ENCODE data around the gene CPSF3. TPM values are rescaled to one million over a fixed set of nuclear protein-coding genes. Genes with fewer than 3 reads are reported as not detected.

Gene CPSF3
- total RNA-seq, 5 donors from 2014 or later (not counting 1 experiment from before 2014, with no cell fraction given) = 16.0 to 25.1 (median 21.3) TPM

- ChIA-PET POLR2A (interaction anchor here in 1 of 2 donors (0.7 kb wide), 2 partner anchors 76 to 138 kb away, joined by 4 to 5 read pairs; no protein-coding TSS in a partner anchor), CTCF (no interaction called here)
- H3K27me3 Mint-ChIP-seq = peaks cover 5 to 7% of the 10 kb centered on the region in 2 donors
- H3K36me3 Mint-ChIP-seq = no peaks in the 10 kb centered on the region
- no peak overlapping the region for H3K27ac ChIP-seq (ENCODE audit: low read length)
- H3K9me3 Mint-ChIP-seq = no peaks in the 10 kb centered on the region
- H3K9me3 ChIP-seq = no peaks in the 10 kb centered on the region
- peaks cover 0 to 2% of the 10 kb centered on the region in 2 experiments for H3K27me3 ChIP-seq (replicated peaks in 1 of 2; ENCODE audit: control insufficient read depth in 2 of 2, extremely low read depth in 1 of 2, insufficient read depth in 2 of 2, low read length in 1 of 2)
- no peak overlapping the region for H3K4me3 ChIP-seq (ENCODE audit: control insufficient read depth in 1 of 2, extremely low read depth in 1 of 2, low read length in 1 of 2)
- no peaks in the 10 kb centered on the region for H3K4me1 ChIP-seq (ENCODE audit: control insufficient read depth in 1 of 2, extremely low read depth in 1 of 2, insufficient read depth in 2 of 2, low read length in 2 of 2)
- ATAC-seq (replicated peaks in 1 of 4) (no peak), DNase-seq (no peak)
- WGBS (ENCODE audit: insufficient coverage) = no CpG with 5 or more reads among the region's 5 CpGs
- H3K4me3 Mint-ChIP-seq = no peak overlapping the region
- H3K27ac Mint-ChIP-seq = no peak overlapping the region
- no peaks in the 10 kb centered on the region for H3K36me3 ChIP-seq (ENCODE audit: control insufficient read depth in 2 of 2, extremely low read depth in 1 of 2, insufficient read depth in 1 of 2, low read length in 1 of 2)
- no peaks in the 10 kb centered on the region for H3K4me1 Mint-ChIP-seq
Observed at GRCh38 chr2:9379391-9379755, 44.1 kb upstream of the CPSF3 start.

GRCh38 chr2:9380702-9381628, 42.5 kb upstream of the CPSF3 start:
- Histone ChIP-seq H3K27ac (ENCODE audit: low read length) (no peak overlapping the region), H3K9me3 (no peaks in the 10 kb centered on the region), H3K4me3 (ENCODE audit: control insufficient read depth in 1 of 2, extremely low read depth in 1 of 2, low read length in 1 of 2) (no peak overlapping the region), H3K4me1 (ENCODE audit: control insufficient read depth in 1 of 2, extremely low read depth in 1 of 2, insufficient read depth in 2 of 2, low read length in 2 of 2) (no peaks in the 10 kb centered on the region), H3K27me3 (replicated peaks in 1 of 2; ENCODE audit: control insufficient read depth in 2 of 2, extremely low read depth in 1 of 2, insufficient read depth in 2 of 2, low read length in 1 of 2) (peaks cover 0 to 7% of the 10 kb centered on the region in 2 experiments), H3K36me3 (ENCODE audit: control insufficient read depth in 2 of 2, extremely low read depth in 1 of 2, insufficient read depth in 1 of 2, low read length in 1 of 2) (no peaks in the 10 kb centered on the region)
- no peaks in the 10 kb centered on the region for H3K36me3 Mint-ChIP-seq
- H3K4me1 Mint-ChIP-seq = no peaks in the 10 kb centered on the region
- no peaks in the 10 kb centered on the region for H3K9me3 Mint-ChIP-seq
- ChIA-PET CTCF (interaction anchor here in 1 of 2 donors (0.8 kb wide), 1 partner anchor 489 kb away, joined by 3 read pairs; no protein-coding TSS in a partner anchor), POLR2A (no interaction called here)
- ATAC-seq (replicated peaks in 1 of 4) (no peak), DNase-seq (no peak)
- H3K4me3 Mint-ChIP-seq = no peak overlapping the region
- WGBS (ENCODE audit: insufficient coverage) = 85% methylated on average over 12 of the region's 18 CpGs
- H3K27me3 Mint-ChIP-seq = peaks cover 5 to 7% of the 10 kb centered on the region in 2 donors
- H3K27ac Mint-ChIP-seq = no peak overlapping the region

GRCh38 chr2:9382604-9383235, 40.7 kb upstream of the CPSF3 start:
- Mint-ChIP-seq H3K4me3 (no peak overlapping the region), H3K27me3 (peaks cover 0 to 5% of the 10 kb centered on the region in 2 donors), H3K36me3 (no peaks in the 10 kb centered on the region), H3K9me3 (no peaks in the 10 kb centered on the region), H3K4me1 (no peaks in the 10 kb centered on the region), H3K27ac (no peak overlapping the region)
- ChIA-PET CTCF (no interaction called here), POLR2A (no interaction called here)
- Histone ChIP-seq H3K9me3 (no peaks in the 10 kb centered on the region), H3K4me1 (ENCODE audit: control insufficient read depth in 1 of 2, extremely low read depth in 1 of 2, insufficient read depth in 2 of 2, low read length in 2 of 2) (no peaks in the 10 kb centered on the region), H3K4me3 (ENCODE audit: control insufficient read depth in 1 of 2, extremely low read depth in 1 of 2, low read length in 1 of 2) (no peak overlapping the region), H3K27me3 (replicated peaks in 1 of 2; ENCODE audit: control insufficient read depth in 2 of 2, extremely low read depth in 1 of 2, insufficient read depth in 2 of 2, low read length in 1 of 2) (peaks cover 0 to 7% of the 10 kb centered on the region in 2 experiments), H3K27ac (ENCODE audit: low read length) (no peak overlapping the region), H3K36me3 (ENCODE audit: control insufficient read depth in 2 of 2, extremely low read depth in 1 of 2, insufficient read depth in 1 of 2, low read length in 1 of 2) (no peaks in the 10 kb centered on the region)
- ATAC-seq (replicated peaks in 1 of 4) = no peak
- no peak for DNase-seq
- 93% methylated on average over 3 of the region's 6 CpGs for WGBS (ENCODE audit: insufficient coverage)

- no peak overlapping the region for H3K4me3 ChIP-seq (ENCODE audit: control insufficient read depth in 1 of 2, extremely low read depth in 1 of 2, low read length in 1 of 2)
- H3K27ac ChIP-seq (ENCODE audit: low read length) = no peak overlapping the region
- H3K4me1 Mint-ChIP-seq = no peaks in the 10 kb centered on the region
- no peaks in the 10 kb centered on the region for H3K9me3 Mint-ChIP-seq
- no peaks in the 10 kb centered on the region for H3K27me3 Mint-ChIP-seq
- ChIA-PET POLR2A (no interaction called here), CTCF (no interaction called here)
- ATAC-seq (replicated peaks in 1 of 4) (no peak), DNase-seq (no peak)
- peaks cover 0 to 7% of the 10 kb centered on the region in 2 experiments for H3K27me3 ChIP-seq (replicated peaks in 1 of 2; ENCODE audit: control insufficient read depth in 2 of 2, extremely low read depth in 1 of 2, insufficient read depth in 2 of 2, low read length in 1 of 2)
- no peaks in the 10 kb centered on the region for H3K36me3 ChIP-seq (ENCODE audit: control insufficient read depth in 2 of 2, extremely low read depth in 1 of 2, insufficient read depth in 1 of 2, low read length in 1 of 2)
- no peak overlapping the region for H3K27ac Mint-ChIP-seq
- no peaks in the 10 kb centered on the region for H3K36me3 Mint-ChIP-seq
- no peaks in the 10 kb centered on the region for H3K4me1 ChIP-seq (ENCODE audit: control insufficient read depth in 1 of 2, extremely low read depth in 1 of 2, insufficient read depth in 2 of 2, low read length in 2 of 2)
- WGBS (ENCODE audit: insufficient coverage) = 86% methylated on average over 1 of the region's 4 CpGs
- no peaks in the 10 kb centered on the region for H3K9me3 ChIP-seq
- no peak overlapping the region for H3K4me3 Mint-ChIP-seq
Observed at GRCh38 chr2:9384521-9384920, 38.9 kb upstream of the CPSF3 start.

GRCh38 chr2:9385841-9386240, 37.6 kb upstream of the CPSF3 start:
- no peak for ATAC-seq (replicated peaks in 1 of 4)
- Mint-ChIP-seq H3K9me3 (no peaks in the 10 kb centered on the region), H3K4me1 (no peaks in the 10 kb centered on the region), H3K27me3 (no peaks in the 10 kb centered on the region), H3K36me3 (no peaks in the 10 kb centered on the region), H3K27ac (no peak overlapping the region), H3K4me3 (no peak overlapping the region)
- no peaks in the 10 kb centered on the region for H3K4me1 ChIP-seq (ENCODE audit: control insufficient read depth in 1 of 2, extremely low read depth in 1 of 2, insufficient read depth in 2 of 2, low read length in 2 of 2)
- H3K27ac ChIP-seq (ENCODE audit: low read length) = no peak overlapping the region
- peaks cover 0 to 7% of the 10 kb centered on the region in 2 experiments for H3K27me3 ChIP-seq (replicated peaks in 1 of 2; ENCODE audit: control insufficient read depth in 2 of 2, extremely low read depth in 1 of 2, insufficient read depth in 2 of 2, low read length in 1 of 2)
- H3K4me3 ChIP-seq (ENCODE audit: control insufficient read depth in 1 of 2, extremely low read depth in 1 of 2, low read length in 1 of 2) = no peak overlapping the region
- DNase-seq = no peak
- WGBS (ENCODE audit: insufficient coverage) = 89% methylated on average over 2 of the region's 6 CpGs
- no peaks in the 10 kb centered on the region for H3K36me3 ChIP-seq (ENCODE audit: control insufficient read depth in 2 of 2, extremely low read depth in 1 of 2, insufficient read depth in 1 of 2, low read length in 1 of 2)
- CTCF ChIA-PET = interaction anchor here in 1 of 2 donors (0.7 kb wide), 1 partner anchor 185 kb away, joined by 4 read pairs; no protein-coding TSS in a partner anchor
- H3K9me3 ChIP-seq = no peaks in the 10 kb centered on the region
- POLR2A ChIA-PET = no interaction called here

GRCh38 chr2:9388199-9388681, 35.2 kb upstream of the CPSF3 start:
- ChIA-PET POLR2A (interaction anchor here in 1 of 2 donors (0.7 kb wide), 1 partner anchor 32 kb away, joined by 4 read pairs; no protein-coding TSS in a partner anchor), CTCF (no interaction called here)
- no peaks in the 10 kb centered on the region for H3K36me3 ChIP-seq (ENCODE audit: control insufficient read depth in 2 of 2, extremely low read depth in 1 of 2, insufficient read depth in 1 of 2, low read length in 1 of 2)
- Mint-ChIP-seq H3K27me3 (no peaks in the 10 kb centered on the region), H3K4me3 (no peak overlapping the region), H3K36me3 (no peaks in the 10 kb centered on the region), H3K27ac (no peak overlapping the region), H3K9me3 (no peaks in the 10 kb centered on the region), H3K4me1 (no peaks in the 10 kb centered on the region)
- 99% methylated on average over 6 of the region's 11 CpGs for WGBS (ENCODE audit: insufficient coverage)
- H3K27me3 ChIP-seq (replicated peaks in 1 of 2; ENCODE audit: control insufficient read depth in 2 of 2, extremely low read depth in 1 of 2, insufficient read depth in 2 of 2, low read length in 1 of 2) = peaks cover 0 to 15% of the 10 kb centered on the region in 2 experiments
- no peak for DNase-seq
- ATAC-seq (replicated peaks in 1 of 4) = no peak
- no peaks in the 10 kb centered on the region for H3K4me1 ChIP-seq (ENCODE audit: control insufficient read depth in 1 of 2, extremely low read depth in 1 of 2, insufficient read depth in 2 of 2, low read length in 2 of 2)
- H3K4me3 ChIP-seq (ENCODE audit: control insufficient read depth in 1 of 2, extremely low read depth in 1 of 2, low read length in 1 of 2) = no peak overlapping the region
- no peaks in the 10 kb centered on the region for H3K9me3 ChIP-seq
- H3K27ac ChIP-seq (ENCODE audit: low read length) = no peak overlapping the region

Data from T-cell (primary cell).